Thyroid gland (tissue), 4 donors: ENCODE results near the gene BTBD2.

Experiments used
- POLR2A ChIP-seq, 2 donors: fragments of 450-650 bp; IDR thresholded peaks; one replicate each; pipeline ENCODE4 v1.6.1; 2017; ENCODE audit warnings: antibody characterized with exemption in 2 of 2, mild to moderate bottlenecking in 2 of 2, moderate library complexity in 1 of 2
- TF ChIP-seq, protein P1 (sequence below), 6 experiments: fragments of 200-600 bp in 3 of 6; fragments of 450-650 bp in 3 of 6; sonication (generic) in 3 of 6; IDR thresholded peaks; one replicate each; pipeline ENCODE4 v1.5.1; 2016 to 2019; ENCODE audit warnings: antibody characterized with exemption in 6 of 6, mild to moderate bottlenecking in 2 of 6, inconsistent platforms in 1 of 6, moderate library complexity in 1 of 6

- TF ChIP-seq, protein P1, sequence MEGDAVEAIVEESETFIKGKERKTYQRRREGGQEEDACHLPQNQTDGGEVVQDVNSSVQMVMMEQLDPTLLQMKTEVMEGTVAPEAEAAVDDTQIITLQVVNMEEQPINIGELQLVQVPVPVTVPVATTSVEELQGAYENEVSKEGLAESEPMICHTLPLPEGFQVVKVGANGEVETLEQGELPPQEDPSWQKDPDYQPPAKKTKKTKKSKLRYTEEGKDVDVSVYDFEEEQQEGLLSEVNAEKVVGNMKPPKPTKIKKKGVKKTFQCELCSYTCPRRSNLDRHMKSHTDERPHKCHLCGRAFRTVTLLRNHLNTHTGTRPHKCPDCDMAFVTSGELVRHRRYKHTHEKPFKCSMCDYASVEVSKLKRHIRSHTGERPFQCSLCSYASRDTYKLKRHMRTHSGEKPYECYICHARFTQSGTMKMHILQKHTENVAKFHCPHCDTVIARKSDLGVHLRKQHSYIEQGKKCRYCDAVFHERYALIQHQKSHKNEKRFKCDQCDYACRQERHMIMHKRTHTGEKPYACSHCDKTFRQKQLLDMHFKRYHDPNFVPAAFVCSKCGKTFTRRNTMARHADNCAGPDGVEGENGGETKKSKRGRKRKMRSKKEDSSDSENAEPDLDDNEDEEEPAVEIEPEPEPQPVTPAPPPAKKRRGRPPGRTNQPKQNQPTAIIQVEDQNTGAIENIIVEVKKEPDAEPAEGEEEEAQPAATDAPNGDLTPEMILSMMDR (IDR thresholded peaks at IDR 0.05) = no peak
- TF ChIP-seq POLR2A (IDR thresholded peaks at IDR 0.05) = no peak
These were observed 40.4 kb downstream of the BTBD2 start for GRCh38 chr19:1975162-1975480.
